Measurements from ENCODE around the gene MS4A18. TPM values are rescaled to one million over a fixed set of nuclear protein-coding genes. Genes with fewer than 3 reads are reported as not detected.

The MS4A18 gene
- total and polyA plus RNA-seq, 2 donors (not counting 3 experiments of a cell fraction or from before 2014, with no cell fraction given): not detected

- H3K9ac ChIP-seq (replicated peaks; ENCODE audit: extremely low read depth, insufficient read depth, low read length): no peak overlapping the region
- TF ChIP-seq JUN (IDR thresholded peaks at IDR 0.05; ENCODE audit: borderline replicate concordance, insufficient read depth, insufficient read length, low read depth): no peak
- no peak for TF ChIP-seq EZH2 (IDR thresholded peaks at IDR 0.05; ENCODE audit: borderline replicate concordance, low read depth, low read length, severe bottlenecking)
- no peak for TF ChIP-seq MYC (IDR thresholded peaks at IDR 0.05; ENCODE audit: low read depth, low read length)
- no peak for TF ChIP-seq MAX (IDR thresholded peaks at IDR 0.05; ENCODE audit: insufficient read depth, insufficient read length)
- no peak for TF ChIP-seq POLR2A (IDR thresholded peaks at IDR 0.05; ENCODE audit: low read depth, low read length)
- no peak for TF ChIP-seq FOS (IDR thresholded peaks at IDR 0.05; ENCODE audit: borderline replicate concordance, insufficient read depth, low read length)
- no peak for TF ChIP-seq GATA2 (IDR thresholded peaks at IDR 0.05; ENCODE audit: insufficient read depth, insufficient read length, low read depth, low read length)
- TF ChIP-seq POLR2AphosphoS5 (IDR thresholded peaks at IDR 0.05; ENCODE audit: insufficient read depth, low read depth, low read length): no peak
- TF ChIP-seq CTCF (IDR thresholded peaks at IDR 0.05; ENCODE audit: extremely low read depth in 1 of 2, insufficient read depth in 1 of 2, low read depth in 1 of 2, low read length in 2 of 2): no peak
- H4K20me1 ChIP-seq (replicated peaks; ENCODE audit: control insufficient read depth, extremely low read depth, insufficient read depth, low read length): no peaks in the 10 kb centered on the region
- dilution Hi-C loops (cut with MboI; ENCODE audit: extremely low pct_ligation_motif_present, low sequenced_read_pairs) (no loop called here), intact Hi-C loops (cut with micrococcal nuclease) (no loop called here)
- H3K27ac ChIP-seq (ENCODE audit: insufficient read depth, low read depth, low read length): no peak overlapping the region
- no peak overlapping the region for H2AFZ ChIP-seq (ENCODE audit: low read depth, low read length)
- FAIRE-seq (no peak), DNase-seq (ENCODE audit: low read depth, low spot score) (no peak)
- H3K79me2 ChIP-seq (ENCODE audit: control insufficient read depth, insufficient read depth, low read length): no peaks in the 10 kb centered on the region
- H3K4me1 ChIP-seq (ENCODE audit: control insufficient read depth, extremely low read depth, insufficient read depth, low read length): no peaks in the 10 kb centered on the region
- no TSS peak for BruUV-seq (replicated peaks)
- no peaks in the 10 kb centered on the region for H3K36me3 ChIP-seq (ENCODE audit: control insufficient read depth in 2 of 2, extremely low read depth in 1 of 2, insufficient read depth in 2 of 2, low read length in 2 of 2)
- no peaks in the 10 kb centered on the region for H3K9me1 ChIP-seq (replicated peaks; ENCODE audit: control insufficient read depth, extremely low read depth, insufficient read depth, low read length)
- POLR2A ChIA-PET: no interaction called here
- H3K9me3 ChIP-seq (replicated peaks; ENCODE audit: control insufficient read depth, insufficient read depth, low read length): no peaks in the 10 kb centered on the region
- peaks cover 4% of the 10 kb centered on the region in 2 experiments for H3K27me3 ChIP-seq (ENCODE audit: control insufficient read depth in 2 of 2, insufficient read depth in 2 of 2, low read length in 2 of 2)
- CTCF ChIA-PET: interaction anchor here (1.7 kb wide), 1 partner anchor 31 kb away, joined by 4 read pairs; no protein-coding TSS in a partner anchor
- H3K4me3 ChIP-seq (replicated peaks in 1 of 3; ENCODE audit: insufficient read depth in 1 of 3, low read depth in 1 of 3, low read length in 3 of 3): no peak overlapping the region
- no peak overlapping the region for H3K4me2 ChIP-seq (ENCODE audit: insufficient read depth, low read length)
Observed at GRCh38 chr11:60731586-60731985, 7.1 kb downstream of the MS4A18 start.

Data from endothelial cell of umbilical vein (primary cell).